GM12878 (cell line): ENCODE measurements around the gene MR1. TPM values are rescaled to one million over a fixed set of nuclear protein-coding genes. Genes with fewer than 3 reads are reported as not detected.

Experiments used
- CBFB ChIP-seq: IDR thresholded peaks from 2 replicates; pipeline ENCODE4 v1.6.1; 2016; ENCODE audit warnings: antibody characterized with exemption, low read depth
- ELK1 ChIP-seq: IDR thresholded peaks from 2 replicates; pipeline ENCODE4 v1.6.1; 2012; ENCODE audit warnings: low read depth, low read length, improper control_type of control experiment
- FOXK2 ChIP-seq: fragments of 450-650 bp; IDR thresholded peaks from 2 replicates; pipeline ENCODE4 v1.6.1; 2017; ENCODE audit warnings: mild to moderate bottlenecking, moderate library complexity
- JUND ChIP-seq: IDR thresholded peaks from 2 replicates; pipeline ENCODE4 v1.6.1; 2012; ENCODE audit warnings: low read depth, mild to moderate bottlenecking, low read length, improper control_type of control experiment, moderate library complexity
- LARP7 ChIP-seq: fragments of 450-650 bp; IDR thresholded peaks from 2 replicates; pipeline ENCODE4 v1.6.1; 2017; ENCODE audit warnings: mild to moderate bottlenecking
- MYC ChIP-seq: IDR thresholded peaks from 2 replicates; pipeline ENCODE4 v1.6.1; 2011; ENCODE audit warnings: mild to moderate bottlenecking, low read length, moderate library complexity, inconsistent platforms; ENCODE audit not compliant: insufficient read depth, insufficient replicate concordance, insufficient read length, severe bottlenecking
- NFYA ChIP-seq: IDR thresholded peaks from 2 replicates; pipeline ENCODE4 v1.6.1; 2011; ENCODE audit warnings: low read depth, mild to moderate bottlenecking, low read length, improper control_type of control experiment, borderline replicate concordance
- NR2C1 ChIP-seq: fragments of 450-650 bp; IDR thresholded peaks from 2 replicates; pipeline ENCODE4 v1.6.1; 2017; ENCODE audit warnings: antibody characterized with exemption, mild to moderate bottlenecking, moderate library complexity
- NRF1 ChIP-seq: conservative IDR thresholded peaks from 2 replicates; pipeline ENCODE4 v1.6.1; 2011; ENCODE audit warnings: mild to moderate bottlenecking, low read depth, low read length, improper control_type of control experiment
- RAD21 ChIP-seq: IDR thresholded peaks from 2 replicates; pipeline ENCODE4 v1.6.1; 2011; ENCODE audit warnings: mild to moderate bottlenecking, low read depth, low read length, moderate library complexity; ENCODE audit not compliant: insufficient read depth
- RBBP5 ChIP-seq: fragments of 200-600 bp; sonication (generic); conservative IDR thresholded peaks from 2 replicates; pipeline ENCODE4 v1.6.1; 2016
- RFX5 ChIP-seq: IDR thresholded peaks from 2 replicates; pipeline ENCODE4 v1.6.1; 2011; ENCODE audit warnings: low read depth, low read length, improper control_type of control experiment
- STAT1 ChIP-seq: fragments of 450-650 bp; conservative IDR thresholded peaks from 2 replicates; pipeline ENCODE4 v1.6.1; 2014; ENCODE audit warnings: antibody characterized with exemption, mild to moderate bottlenecking
- SUZ12 ChIP-seq: fragments of 200-600 bp; sonication (generic); IDR thresholded peaks from one replicate; pipeline ENCODE4 v1.6.1; 2018; ENCODE audit warnings: antibody characterized with exemption, mild to moderate bottlenecking; ENCODE audit not compliant: unreplicated experiment
- ZBTB11 ChIP-seq: fragments of 450-650 bp; formaldehyde crosslinking; IDR thresholded peaks from 2 replicates; pipeline ENCODE4 v1.5.0; 2022; ENCODE audit warnings: mild to moderate bottlenecking, missing genetic modification characterization
- ZBTB33 ChIP-seq: fragments of 450-650 bp; IDR thresholded peaks from 2 replicates; pipeline ENCODE4 v1.6.1; 2017; ENCODE audit warnings: mild to moderate bottlenecking
- ZNF207 ChIP-seq: fragments of 450-650 bp; IDR thresholded peaks from 2 replicates; pipeline ENCODE4 v1.6.1; 2014; ENCODE audit warnings: antibody characterized with exemption, mild to moderate bottlenecking, borderline replicate concordance
- ZNF217 ChIP-seq: fragments of 450-650 bp; IDR thresholded peaks from 2 replicates; pipeline ENCODE4 v1.6.1; 2017; ENCODE audit warnings: antibody characterized with exemption, mild to moderate bottlenecking
- polyA plus RNA-seq, 11 experiments: library from polyadenylated mRNA; depleted of rRNA in 4 of 11; unstranded in 6 of 11; stranded (reverse) in 5 of 11; fragments of >200 nt; fragmentation: Nextera tagmentation in 4 of 11; fragmentation: Illumina TruSeq in 1 of 11; extraction: Ambion mirVana in 4 of 11; extraction: Trizol in 1 of 11; gene quantifications; 1 replicate in 1 of 11; 2 replicates in 10 of 11; pipeline versions ENCODE4 v1.2.1 to v1.2.3, GENCODE V29; 2011 to 2016; ENCODE audit warnings: inconsistent platforms in 2 of 11, missing spikeins in 2 of 11, low read depth in 1 of 11
- total RNA-seq, 4 experiments: library from RNA; depleted of rRNA in 3 of 4; stranded (reverse); fragments of >200 nt in 3 of 4; fragmentation: Illumina TruSeq in 1 of 4; extraction: Trizol in 1 of 4; gene quantifications; 2 replicates each; pipeline versions ENCODE4 v1.2.1 to v1.2.3, GENCODE V29; 2013 to 2021
- TF ChIP-seq, protein P1 (sequence below): fragments of 450-650 bp; IDR thresholded peaks from 2 replicates; pipeline ENCODE4 v1.6.1; 2017; ENCODE audit warnings: low read depth, mild to moderate bottlenecking, moderate library complexity

Gene MR1
- total and polyA plus RNA-seq, 10 of the 15 experiments (the other 5 are each of a cell fraction or from before 2014, with no cell fraction given): 24.7 to 65.9 (median 30.9) TPM

GRCh38 chr1:181033799-181034451 lies at the start of gene MR1 (continued):
- TF ChIP-seq ZBTB33 (no peak), JUND (no peak), ELK1 (no peak), MYC (no peak), SUZ12 (no peak), ZNF217 (no peak), CBFB (no peak), FOXK2 (no peak), RAD21 (no peak), LARP7 (no peak), RBBP5 (no peak), ZBTB11 (CRISPR knock-in tag) (no peak), NR2C1 (no peak), NFYA (peak; percentile 14; the same call in 1 of the 2 replicates), ZNF207 (peak; percentile 50; the same call in 1 of the 2 replicates), NRF1 (no peak), RFX5 (peak; percentile 100), STAT1 (no peak)
- TF ChIP-seq, protein P1, sequence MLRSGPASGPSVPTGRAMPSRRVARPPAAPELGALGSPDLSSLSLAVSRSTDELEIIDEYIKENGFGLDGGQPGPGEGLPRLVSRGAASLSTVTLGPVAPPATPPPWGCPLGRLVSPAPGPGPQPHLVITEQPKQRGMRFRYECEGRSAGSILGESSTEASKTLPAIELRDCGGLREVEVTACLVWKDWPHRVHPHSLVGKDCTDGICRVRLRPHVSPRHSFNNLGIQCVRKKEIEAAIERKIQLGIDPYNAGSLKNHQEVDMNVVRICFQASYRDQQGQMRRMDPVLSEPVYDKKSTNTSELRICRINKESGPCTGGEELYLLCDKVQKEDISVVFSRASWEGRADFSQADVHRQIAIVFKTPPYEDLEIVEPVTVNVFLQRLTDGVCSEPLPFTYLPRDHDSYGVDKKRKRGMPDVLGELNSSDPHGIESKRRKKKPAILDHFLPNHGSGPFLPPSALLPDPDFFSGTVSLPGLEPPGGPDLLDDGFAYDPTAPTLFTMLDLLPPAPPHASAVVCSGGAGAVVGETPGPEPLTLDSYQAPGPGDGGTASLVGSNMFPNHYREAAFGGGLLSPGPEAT: peak; percentile 56; the same call in 1 of the 2 replicates
